ENCODE results near the gene WNT3A.

GRCh38 chr1:227994632-227995300 is 12.0 kb upstream of the WNT3A start:
- TF ChIP-seq EZH2 (IDR thresholded peaks at IDR 0.05; ENCODE audit: borderline replicate concordance, low read depth, low read length) (no peak), ZNF780A (CRISPR knock-in tag; IDR thresholded peaks at IDR 0.05) (no peak), KLF16 (IDR thresholded peaks at IDR 0.05) (no peak), NFIC (IDR thresholded peaks at IDR 0.05) (no peak), USF1 (CRISPR knock-in tag; IDR thresholded peaks at IDR 0.05) (no peak), RFX1 (IDR thresholded peaks at IDR 0.05) (no peak), NCOA1 (IDR thresholded peaks at IDR 0.05; ENCODE audit: low read depth) (no peak), KAT2B (IDR thresholded peaks at IDR 0.05; ENCODE audit: low read depth, low read length) (no peak), CBFB (CRISPR knock-in tag; IDR thresholded peaks at IDR 0.05) (no peak), DPF2 (IDR thresholded peaks at IDR 0.05) (no peak), RBM22 (IDR thresholded peaks at IDR 0.05; ENCODE audit: low read depth, low read length, poor library complexity, severe bottlenecking) (no peak), CTBP1 (IDR thresholded peaks at IDR 0.05; ENCODE audit: borderline replicate concordance) (no peak)
